Uterine smooth muscle cell (primary cell): ENCODE results near the gene IL27RA. TPM values are rescaled to one million over a fixed set of nuclear protein-coding genes. Genes with fewer than 3 reads are reported as not detected.

ENCODE experiments used
- total RNA-seq: library from RNA; depleted of rRNA; stranded (reverse); fragments of >200 nt; gene quantifications from 2 replicates; pipeline ENCODE4 v1.2.3, GENCODE V29; 2014

IL27RA gene
- 1.00 and 2.4 TPM in 2 replicates for total RNA-seq

GRCh38 chr19:14031719-14032480 is at the start of gene IL27RA:
IL27RA (plus strand) TSS chr19:14031762; CDS start chr19:14031873, 111 bp downstream.

GRCh38 chr19:14006085-14006765 is 25.3 kb upstream of the IL27RA start, which contains the start of gene RFX1:
RFX1 (minus strand) TSS chr19:14006320; CDS start chr19:13993843, 12,477 bp downstream.

GRCh38 chr19:14027856-14028450 is 3.6 kb upstream of the IL27RA start, which contains the start of gene RLN3:
RLN3 (plus strand) TSS chr19:14028148; CDS start chr19:14028205, 57 bp downstream.

GRCh38 chr19:14061751-14062557 is 30.4 kb downstream of the IL27RA start, which contains the start of gene PALM3:
PALM3 (minus strand) TSS chr19:14062076; CDS start chr19:14061980, 96 bp downstream.

GRCh38 chr19:14072535-14073260 is 41.1 kb downstream of the IL27RA start, which contains the start of gene MISP3:
MISP3 (plus strand) TSS chr19:14072786; CDS start chr19:14073310, 524 bp downstream.

GRCh38 chr19:14085309-14085995 is 53.9 kb downstream of the IL27RA start, which contains the start of gene C19orf67:
C19orf67 (minus strand) TSS chr19:14085783; CDS start chr19:14085627, 156 bp downstream.

GRCh38 chr19:14090509-14091080 is 59.0 kb downstream of the IL27RA start, which contains the start of gene SAMD1:
SAMD1 (minus strand) TSS chr19:14090751.

Other genes starting within 250 kb of the IL27RA start
- 5.5 and 11.7 TPM in 2 replicates for gene ZSWIM4, start 236.3 kb upstream of the IL27RA start, total RNA-seq
- not detected in 2 replicates for gene NANOS3, start 154.6 kb upstream of the IL27RA start, total RNA-seq
- gene BRME1, start 125.6 kb upstream of the IL27RA start, total RNA-seq = 0.55 and 0.87 TPM in 2 replicates
- 6.9 and 8.0 TPM in 2 replicates for gene CC2D1A, start 125.6 kb upstream of the IL27RA start, total RNA-seq
- under 0.01 and 1.2 TPM in 2 replicates for gene PODNL1, start 93.3 kb upstream of the IL27RA start, total RNA-seq
- gene DCAF15, start 79.3 kb upstream of the IL27RA start, total RNA-seq = 5.5 and 14.9 TPM in 2 replicates
- 3.7 and 3.9 TPM in 2 replicates for gene RFX1, start 25.4 kb upstream of the IL27RA start, total RNA-seq
- gene RLN3, start 3.6 kb upstream of the IL27RA start, total RNA-seq = not detected in 2 replicates
- gene PALM3, start 30.3 kb downstream of the IL27RA start, total RNA-seq = 0.55 and 0.87 TPM in 2 replicates
- 0.11 and 0.25 TPM in 2 replicates for gene MISP3, start 41.0 kb downstream of the IL27RA start, total RNA-seq
- gene C19orf67, start 54.0 kb downstream of the IL27RA start, total RNA-seq = not detected in 2 replicates
- gene SAMD1, start 59.0 kb downstream of the IL27RA start, total RNA-seq = 22.1 and 30.0 TPM in 2 replicates
- gene PRKACA, start 86.0 kb downstream of the IL27RA start, total RNA-seq = 47.5 and 56.1 TPM in 2 replicates
- 7.2 and 24.0 TPM in 2 replicates for gene ASF1B, start 104.8 kb downstream of the IL27RA start, total RNA-seq
- 0.77 and 1.4 TPM in 2 replicates for gene ADGRL1, start 174.4 kb downstream of the IL27RA start, total RNA-seq